ENCODE results near the gene PLXNA4. TPM values are rescaled to one million over a fixed set of nuclear protein-coding genes. Genes with fewer than 3 reads are reported as not detected.

The PLXNA4 gene
- total and polyA plus RNA-seq, 4 donors = 0.63 to 4.6 (median 2.1) TPM

GRCh38 chr7:132140341-132140740 lies 435.9 kb downstream of the PLXNA4 start:
- no peak overlapping the region for H3K4me3 ChIP-seq
- peaks cover 0 to 2% (median 0%) of the 10 kb centered on the region in 4 donors for H3K9me3 ChIP-seq (ENCODE audit: control insufficient read depth in 4 of 4, insufficient read depth in 3 of 4, low read length in 3 of 4)
- ATAC-seq (ENCODE audit: insufficient read depth, low FRiP score) = no peak

GRCh38 chr7:132138817-132139216 lies 437.5 kb downstream of the PLXNA4 start:
- H3K4me3 ChIP-seq = no peak overlapping the region
- H3K36me3 ChIP-seq (ENCODE audit: control insufficient read depth in 4 of 4, insufficient read depth in 4 of 4, low read length in 4 of 4) = no peaks in the 10 kb centered on the region
- H3K4me1 ChIP-seq (ENCODE audit: control insufficient read depth in 5 of 5, insufficient read depth in 5 of 5, low read length in 5 of 5) = peaks cover 0 to 5% (median 0%) of the 10 kb centered on the region in 5 donors
- ATAC-seq (ENCODE audit: insufficient read depth, low FRiP score) = no peak
- no peaks in the 10 kb centered on the region for H3K9me3 ChIP-seq (ENCODE audit: control insufficient read depth in 4 of 4, insufficient read depth in 3 of 4, low read length in 3 of 4)
- DNase-seq = no peak
- no peak overlapping the region for H3K9ac ChIP-seq (ENCODE audit: insufficient read depth in 1 of 2, low read length in 2 of 2)
- whole genome bisulfite sequencing, 2 donors = 73 to 75% methylated on average over 2 of the region's 2 CpGs
- peaks cover 0 to 9% (median 0%) of the 10 kb centered on the region in 3 donors for H3K27me3 ChIP-seq (ENCODE audit: control insufficient read depth in 3 of 3, insufficient read depth in 3 of 3, low read length in 2 of 3)
- H3K27ac ChIP-seq (ENCODE audit: low read depth in 1 of 2, low read length in 1 of 2) = no peak overlapping the region
- no peak for TF ChIP-seq CTCF (IDR thresholded peaks at IDR 0.05; ENCODE audit: control extremely low read depth, extremely low read depth)

More at GRCh38 chr7:132140341-132140740, 435.9 kb downstream of the PLXNA4 start:
- Histone ChIP-seq H3K4me1 (ENCODE audit: control insufficient read depth in 5 of 5, insufficient read depth in 5 of 5, low read length in 5 of 5) (peaks cover 0 to 5% (median 0%) of the 10 kb centered on the region in 5 donors), H3K27ac (ENCODE audit: low read depth in 1 of 2, low read length in 1 of 2) (no peak overlapping the region), H3K27me3 (ENCODE audit: control insufficient read depth in 3 of 3, insufficient read depth in 3 of 3, low read length in 2 of 3) (peaks cover 0 to 9% (median 0%) of the 10 kb centered on the region in 3 donors), H3K36me3 (ENCODE audit: control insufficient read depth in 4 of 4, insufficient read depth in 4 of 4, low read length in 4 of 4) (no peaks in the 10 kb centered on the region), H3K9ac (ENCODE audit: insufficient read depth in 1 of 2, low read length in 2 of 2) (no peak overlapping the region)
- peak in 1 of 3 donors; percentile 7 for DNase-seq
- 78 to 85% methylated on average over 5 of the region's 5 CpGs for WGBS, 2 donors
- no peak for TF ChIP-seq CTCF (IDR thresholded peaks at IDR 0.05; ENCODE audit: control extremely low read depth, extremely low read depth)

GRCh38 chr7:132137681-132138080 lies 438.6 kb downstream of the PLXNA4 start:
- ATAC-seq (ENCODE audit: insufficient read depth, low FRiP score) = no peak
- no peak for TF ChIP-seq CTCF (IDR thresholded peaks at IDR 0.05; ENCODE audit: control extremely low read depth, extremely low read depth)
- Histone ChIP-seq H3K27me3 (ENCODE audit: control insufficient read depth in 3 of 3, insufficient read depth in 3 of 3, low read length in 2 of 3) (peaks cover 0 to 5% (median 0%) of the 10 kb centered on the region in 3 donors), H3K27ac (ENCODE audit: low read depth in 1 of 2, low read length in 1 of 2) (no peak overlapping the region), H3K9ac (ENCODE audit: insufficient read depth in 1 of 2, low read length in 2 of 2) (no peak overlapping the region), H3K4me1 (ENCODE audit: control insufficient read depth in 5 of 5, insufficient read depth in 5 of 5, low read length in 5 of 5) (peaks cover 0 to 5% (median 0%) of the 10 kb centered on the region in 5 donors), H3K36me3 (ENCODE audit: control insufficient read depth in 4 of 4, insufficient read depth in 4 of 4, low read length in 4 of 4) (no peaks in the 10 kb centered on the region), H3K9me3 (ENCODE audit: control insufficient read depth in 4 of 4, insufficient read depth in 3 of 4, low read length in 3 of 4) (no peaks in the 10 kb centered on the region), H3K4me3 (no peak overlapping the region)
- WGBS, 2 donors = 94 to 96% methylated on average over 5 of the region's 5 CpGs
- DNase-seq = no peak
